ENCODE results near the gene HIC1.

The HIC1 gene

DNA sequence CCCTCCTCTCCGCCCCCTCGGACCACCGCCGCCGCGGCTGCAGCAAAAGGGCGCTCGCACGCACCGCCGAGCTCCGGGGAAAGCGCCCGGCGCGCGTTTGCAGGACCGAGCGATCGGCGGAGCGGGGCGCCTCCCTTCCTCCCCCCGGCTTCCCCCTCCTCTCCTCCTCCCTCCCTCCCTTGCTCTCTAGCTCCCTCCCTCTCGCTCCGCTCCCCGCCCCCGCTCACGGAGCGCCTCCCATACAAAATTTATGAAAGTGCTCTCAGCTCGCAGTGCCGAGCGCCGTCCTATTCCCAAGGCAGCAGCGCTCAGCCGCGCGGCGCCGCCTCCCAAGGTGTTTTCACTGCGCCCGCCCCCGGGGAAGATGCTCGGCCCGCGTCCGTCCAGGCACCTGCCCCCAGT, 29.7 kb upstream of the HIC1 start, which contains the start of gene RTN4RL1:
RTN4RL1 (minus strand) TSS at position 115 of the 402 bp plus-strand sequence. CDS start 469 bp downstream, outside the sequence.
- DNase-seq = peak; percentile 32

GRCh38 chr17:2025622-2026309, 29.1 kb upstream of the HIC1 start:
- peak; percentile 34 for DNase-seq

- no peak for DNase-seq
Observed at GRCh38 chr17:2027528-2028233, 27.2 kb upstream of the HIC1 start.

DNA sequence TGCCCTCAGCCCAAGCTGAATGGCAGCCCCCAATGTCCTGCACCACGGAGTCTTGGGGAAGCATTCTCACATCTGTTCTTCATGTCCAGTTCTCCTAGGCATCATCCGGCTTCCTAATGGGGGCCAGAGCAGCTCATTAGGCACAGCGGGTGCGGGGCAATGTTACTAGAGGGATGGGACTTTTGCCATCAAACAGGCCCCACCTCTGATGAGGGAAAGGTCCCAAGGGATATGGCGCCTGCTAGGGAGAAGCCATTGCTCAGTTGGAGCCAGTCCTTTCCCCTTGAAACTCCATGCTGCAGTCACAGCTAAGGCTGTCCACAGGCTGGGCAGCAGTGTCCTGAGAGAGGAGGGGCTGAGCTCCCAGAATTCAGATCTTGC, 26.7 kb upstream of the HIC1 start:
- no peak for DNase-seq

- no peak for DNase-seq
Observed at GRCh38 chr17:2028737-2029136, 26.2 kb upstream of the HIC1 start.

GRCh38 chr17:2029911-2030778, 24.8 kb upstream of the HIC1 start, which contains the start of gene DPH1:
Gene DPH1 (plus strand): TSS chr17:2030153. CDS start chr17:2030170, 17 bp downstream.
- DNase-seq = peak; percentile 89

- no peak for DNase-seq
Observed at GRCh38 chr17:2030779-2031163, 24.1 kb upstream of the HIC1 start.

GRCh38 chr17:2033153-2033552, 21.8 kb upstream of the HIC1 start:
- DNase-seq = no peak

DNA sequence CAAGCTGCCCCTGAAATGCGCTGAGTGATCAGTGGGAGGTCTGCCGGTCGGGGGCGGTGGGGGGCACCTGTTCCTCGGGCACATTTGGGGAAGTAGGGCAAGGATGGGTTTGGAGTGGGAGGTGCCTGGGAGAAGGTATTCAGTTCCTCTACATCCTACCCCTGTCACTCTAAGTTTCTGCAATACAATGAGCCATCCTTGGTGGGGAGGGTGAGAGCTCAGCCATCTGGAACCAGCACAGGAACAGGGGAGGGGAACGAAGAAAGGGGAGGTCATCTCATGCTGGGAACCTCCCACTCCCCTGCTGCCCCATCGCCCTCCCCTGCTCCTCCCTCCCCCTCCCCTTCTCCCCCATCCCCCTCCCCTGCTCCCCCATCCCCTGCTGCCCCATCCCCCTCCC, 20.7 kb upstream of the HIC1 start:
- DNase-seq = no peak

GRCh38 chr17:2034806-2035540, 19.9 kb upstream of the HIC1 start:
- DNase-seq = no peak

- DNase-seq = no peak
Observed at GRCh38 chr17:2035541-2036488, 19.1 kb upstream of the HIC1 start.

DNA sequence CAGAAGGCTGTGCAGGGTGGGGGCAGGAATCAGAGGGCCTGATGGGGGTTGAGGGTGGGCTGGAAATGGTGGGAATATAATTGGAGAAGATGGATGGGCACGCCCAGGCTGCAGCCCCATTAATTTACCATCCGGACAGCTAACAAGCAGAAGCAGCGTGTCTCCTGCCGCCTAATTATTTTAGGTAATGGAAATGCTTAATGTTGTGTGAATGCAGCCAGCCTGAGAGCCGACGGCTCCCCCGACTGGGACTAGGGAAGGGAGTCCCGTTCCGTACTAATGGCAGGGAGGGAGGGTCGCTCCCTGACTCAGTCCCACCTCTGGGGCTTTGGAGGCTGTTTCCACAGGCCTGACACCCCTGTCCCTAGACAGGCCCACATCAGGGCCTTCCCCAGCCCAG, 17.7 kb upstream of the HIC1 start:
- DNase-seq = no peak

- DNase-seq = no peak
Observed at GRCh38 chr17:2040219-2040827, 14.6 kb upstream of the HIC1 start.

- no peak for DNase-seq
Observed at GRCh38 chr17:2040942-2041560, 13.9 kb upstream of the HIC1 start.

GRCh38 chr17:2041561-2042389, 13.1 kb upstream of the HIC1 start, which contains the start of gene OVCA2:
Gene OVCA2 (plus strand): TSS chr17:2042022. CDS start chr17:2042048, 26 bp downstream.
- DNase-seq = peak; percentile 94

DNA sequence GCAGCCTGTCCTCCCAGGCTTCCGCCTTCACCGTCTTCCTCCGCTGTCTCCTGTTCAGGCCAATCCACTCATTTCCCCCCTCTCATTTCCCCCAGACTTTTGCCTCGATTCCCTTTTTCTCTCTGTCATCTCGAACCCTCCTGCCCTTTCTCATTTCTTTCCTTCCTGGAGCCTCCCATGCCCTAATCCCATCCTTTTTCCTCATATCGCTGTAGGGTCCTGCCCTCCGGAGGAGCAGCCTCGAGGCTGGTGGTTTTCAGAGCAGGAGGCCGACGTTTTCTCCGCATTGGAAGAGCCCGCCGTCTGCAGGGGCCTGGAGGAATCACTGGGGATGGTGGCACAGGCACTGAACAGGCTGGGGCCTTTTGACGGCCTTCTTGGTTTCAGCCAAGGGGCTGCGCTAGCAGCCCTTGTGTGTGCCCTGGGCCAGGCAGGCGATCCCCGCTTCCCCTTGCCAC, 12.5 kb upstream of the HIC1 start:
- DNase-seq = no peak

GRCh38 chr17:2042933-2043332, 12.0 kb upstream of the HIC1 start:
- DNase-seq = no peak

- no peak for DNase-seq
Observed at GRCh38 chr17:2043785-2044184, 11.1 kb upstream of the HIC1 start.

DNA sequence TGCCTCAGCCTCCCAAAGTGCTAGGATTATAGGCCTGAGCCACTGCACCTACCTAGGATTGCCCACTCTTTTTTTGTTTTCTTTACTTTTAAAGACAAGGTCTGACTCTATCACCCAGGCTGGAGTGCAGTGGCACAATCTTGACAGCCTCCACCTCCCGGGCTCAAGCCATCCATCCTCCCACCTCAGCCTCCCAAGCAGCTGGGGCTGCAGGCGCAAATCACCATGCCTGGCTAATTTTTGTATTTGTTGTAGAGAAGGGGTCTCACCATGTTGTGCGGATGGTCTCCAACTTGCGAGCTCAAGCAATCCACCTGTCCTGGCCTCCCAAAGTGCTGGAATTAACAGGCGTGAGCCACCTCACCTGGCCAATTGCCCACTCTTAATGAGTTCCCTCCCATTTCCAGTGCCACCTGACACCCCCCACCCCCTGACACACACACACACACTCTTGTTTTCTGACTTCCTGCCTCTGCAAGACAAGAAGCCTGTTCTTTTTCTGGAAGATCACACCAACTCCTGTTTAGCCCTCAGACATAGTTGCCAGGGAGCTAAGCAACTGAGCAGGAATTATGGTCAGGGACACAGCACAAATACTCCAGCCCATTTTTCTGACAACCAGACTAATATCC, 10.5 kb upstream of the HIC1 start:
- DNase-seq = no peak
